ENCODE results near the gene ACSF2.

DNA sequence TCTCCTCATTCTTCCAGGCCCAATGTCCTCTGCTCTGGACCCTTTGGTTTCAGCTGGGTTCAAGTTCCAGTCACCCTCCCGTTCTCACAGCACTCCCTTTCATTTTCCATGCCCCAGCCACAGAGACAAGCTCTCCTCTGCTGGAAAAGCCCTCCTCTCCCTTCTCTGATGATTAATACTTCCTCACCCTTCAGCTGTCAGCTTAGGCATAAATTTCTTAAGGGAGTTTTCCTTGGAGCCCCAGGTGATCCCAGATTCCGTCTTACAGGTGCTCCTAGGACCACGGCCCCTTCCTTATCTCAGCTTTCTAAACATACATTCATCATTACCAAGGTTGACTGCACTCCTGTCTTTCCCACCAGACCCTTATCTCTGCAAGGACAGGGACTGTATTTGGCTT lies 32.3 kb downstream of the ACSF2 start:
- TF ChIP-seq, protein P1, sequence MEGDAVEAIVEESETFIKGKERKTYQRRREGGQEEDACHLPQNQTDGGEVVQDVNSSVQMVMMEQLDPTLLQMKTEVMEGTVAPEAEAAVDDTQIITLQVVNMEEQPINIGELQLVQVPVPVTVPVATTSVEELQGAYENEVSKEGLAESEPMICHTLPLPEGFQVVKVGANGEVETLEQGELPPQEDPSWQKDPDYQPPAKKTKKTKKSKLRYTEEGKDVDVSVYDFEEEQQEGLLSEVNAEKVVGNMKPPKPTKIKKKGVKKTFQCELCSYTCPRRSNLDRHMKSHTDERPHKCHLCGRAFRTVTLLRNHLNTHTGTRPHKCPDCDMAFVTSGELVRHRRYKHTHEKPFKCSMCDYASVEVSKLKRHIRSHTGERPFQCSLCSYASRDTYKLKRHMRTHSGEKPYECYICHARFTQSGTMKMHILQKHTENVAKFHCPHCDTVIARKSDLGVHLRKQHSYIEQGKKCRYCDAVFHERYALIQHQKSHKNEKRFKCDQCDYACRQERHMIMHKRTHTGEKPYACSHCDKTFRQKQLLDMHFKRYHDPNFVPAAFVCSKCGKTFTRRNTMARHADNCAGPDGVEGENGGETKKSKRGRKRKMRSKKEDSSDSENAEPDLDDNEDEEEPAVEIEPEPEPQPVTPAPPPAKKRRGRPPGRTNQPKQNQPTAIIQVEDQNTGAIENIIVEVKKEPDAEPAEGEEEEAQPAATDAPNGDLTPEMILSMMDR (IDR thresholded peaks at IDR 0.05): no peak
- TF ChIP-seq POLR2AphosphoS5 (IDR thresholded peaks at IDR 0.05; ENCODE audit: low read depth, low read length) (no peak), TCF7L2 (IDR thresholded peaks at IDR 0.05; ENCODE audit: low read depth, low read length) (no peak)

Measured in Panc1 (cell line).